Measurements from ENCODE around the gene PRDM16.

DNA sequence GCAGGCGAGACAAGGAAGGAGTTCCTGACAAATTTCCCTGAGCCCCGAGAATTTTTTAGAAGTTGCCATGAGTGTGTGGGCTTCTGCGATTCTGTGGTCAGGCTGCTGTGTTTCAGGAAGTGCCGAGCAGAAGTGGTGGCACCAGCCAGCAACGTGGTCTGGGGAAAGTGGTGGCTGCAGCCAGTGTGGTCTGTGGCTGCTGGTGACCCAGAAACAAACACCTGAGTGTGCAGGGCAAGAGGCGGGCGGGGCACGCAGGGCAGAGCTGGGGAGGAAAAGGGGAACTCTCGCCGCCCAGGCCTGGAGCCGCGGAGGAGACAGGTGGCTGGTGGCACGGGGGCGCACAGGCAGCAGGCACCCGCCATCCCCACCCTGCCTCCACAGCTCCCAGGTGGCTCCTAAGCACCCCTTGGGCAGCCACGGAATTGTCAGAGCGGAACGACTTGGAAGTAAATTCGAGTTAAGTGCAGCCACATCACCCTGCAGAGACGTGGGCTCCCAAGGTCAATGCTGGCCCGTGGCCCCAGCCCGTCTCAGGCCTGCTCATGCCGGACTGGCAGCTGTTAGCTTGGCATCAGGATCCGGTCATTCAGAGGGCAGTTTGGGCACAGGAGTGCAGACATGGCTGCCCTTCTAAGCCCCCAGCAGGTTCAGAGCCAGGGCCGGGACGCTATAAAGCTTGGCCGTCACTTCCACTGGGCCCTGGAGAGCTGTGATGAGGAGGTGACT lies 25.1 kb downstream of the PRDM16 start:
- TF ChIP-seq, protein P1, sequence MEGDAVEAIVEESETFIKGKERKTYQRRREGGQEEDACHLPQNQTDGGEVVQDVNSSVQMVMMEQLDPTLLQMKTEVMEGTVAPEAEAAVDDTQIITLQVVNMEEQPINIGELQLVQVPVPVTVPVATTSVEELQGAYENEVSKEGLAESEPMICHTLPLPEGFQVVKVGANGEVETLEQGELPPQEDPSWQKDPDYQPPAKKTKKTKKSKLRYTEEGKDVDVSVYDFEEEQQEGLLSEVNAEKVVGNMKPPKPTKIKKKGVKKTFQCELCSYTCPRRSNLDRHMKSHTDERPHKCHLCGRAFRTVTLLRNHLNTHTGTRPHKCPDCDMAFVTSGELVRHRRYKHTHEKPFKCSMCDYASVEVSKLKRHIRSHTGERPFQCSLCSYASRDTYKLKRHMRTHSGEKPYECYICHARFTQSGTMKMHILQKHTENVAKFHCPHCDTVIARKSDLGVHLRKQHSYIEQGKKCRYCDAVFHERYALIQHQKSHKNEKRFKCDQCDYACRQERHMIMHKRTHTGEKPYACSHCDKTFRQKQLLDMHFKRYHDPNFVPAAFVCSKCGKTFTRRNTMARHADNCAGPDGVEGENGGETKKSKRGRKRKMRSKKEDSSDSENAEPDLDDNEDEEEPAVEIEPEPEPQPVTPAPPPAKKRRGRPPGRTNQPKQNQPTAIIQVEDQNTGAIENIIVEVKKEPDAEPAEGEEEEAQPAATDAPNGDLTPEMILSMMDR (IDR thresholded peaks at IDR 0.05; ENCODE audit: low read length), result no peak
- TF ChIP-seq EZH2 (optimal IDR thresholded peaks at IDR 0.05; ENCODE audit: low read depth, low read length), result no peak
- TF ChIP-seq EZH2phosphoT487 (IDR thresholded peaks at IDR 0.05; ENCODE audit: low read length), result no peak
